ENCODE measurements around the gene YTHDF1.
"Not testable (repeated sequence)": the region's sequence is repeated elsewhere in the genome, so short reads cannot be mapped to it uniquely, and the experiment has no call there.

Gene YTHDF1

GRCh38 chr20:63226042-63226943, 10.4 kb upstream of the YTHDF1 start:
- no peak for DNase-seq (ENCODE audit: low read depth)

- DNase-seq (ENCODE audit: low read depth) = no peak
Measured at GRCh38 chr20:63225082-63225454, 9.1 kb upstream of the YTHDF1 start.

GRCh38 chr20:63224412-63225081, 8.6 kb upstream of the YTHDF1 start:
- no peak for DNase-seq (ENCODE audit: low read depth)

GRCh38 chr20:63223826-63224207, 7.9 kb upstream of the YTHDF1 start:
- no peak for DNase-seq (ENCODE audit: low read depth)

GRCh38 chr20:63223121-63223825, 7.3 kb upstream of the YTHDF1 start:
- no peak for DNase-seq (ENCODE audit: low read depth)

GRCh38 chr20:63222541-63222940, 6.6 kb upstream of the YTHDF1 start:
- DNase-seq (ENCODE audit: low read depth) = no peak

GRCh38 chr20:63221400-63222053, 5.6 kb upstream of the YTHDF1 start:
- not testable (repeated sequence) for DNase-seq (ENCODE audit: low read depth)

- no peak for DNase-seq (ENCODE audit: low read depth)
Measured at GRCh38 chr20:63220696-63221399, 4.9 kb upstream of the YTHDF1 start.

- DNase-seq (ENCODE audit: low read depth) = no peak
Measured at GRCh38 chr20:63219866-63220521, 4.1 kb upstream of the YTHDF1 start.

GRCh38 chr20:63219447-63219821, 3.5 kb upstream of the YTHDF1 start:
- no peak for DNase-seq (ENCODE audit: low read depth)

- no peak for DNase-seq (ENCODE audit: low read depth)
Measured at GRCh38 chr20:63218701-63219446, 2.9 kb upstream of the YTHDF1 start.

- no peak for DNase-seq (ENCODE audit: low read depth)
Measured at GRCh38 chr20:63217706-63218105, 1.8 kb upstream of the YTHDF1 start.

- no peak for DNase-seq (ENCODE audit: low read depth)
Measured at GRCh38 chr20:63216849-63217471, 1.0 kb upstream of the YTHDF1 start.

- DNase-seq (ENCODE audit: low read depth) = no peak
Measured at GRCh38 chr20:63215101-63216040, 560 bp downstream of the YTHDF1 start.

- no peak for DNase-seq (ENCODE audit: low read depth)
Measured at GRCh38 chr20:63214514-63214913, 1.4 kb downstream of the YTHDF1 start.

- no peak for DNase-seq (ENCODE audit: low read depth)
Measured at GRCh38 chr20:63212792-63213191, 3.1 kb downstream of the YTHDF1 start.

GRCh38 chr20:63212393-63212730, 3.6 kb downstream of the YTHDF1 start:
- no peak for DNase-seq (ENCODE audit: low read depth)

- DNase-seq (ENCODE audit: low read depth) = no peak
Measured at GRCh38 chr20:63210011-63210605, 5.8 kb downstream of the YTHDF1 start.

Data from stimulated activated CD8-positive, alpha-beta memory T cell treated with anti-CD3 and anti-CD28 coated beads, Interleukin-15, amount 100 ng/mL, for 24 hours (primary cell).